GM21737 (cell line): ENCODE results near the gene ARHGAP5.

Source experiments
- ATAC-seq: cut with Tn5 transposase; IDR thresholded peaks from one replicate; pipeline ENCODE4 v1.9.1; 2021; ENCODE audit warnings: mild to moderate bottlenecking, moderate library complexity; ENCODE audit not compliant: unreplicated experiment

The ARHGAP5 gene

GRCh38 chr14:32205554-32205953, 128.4 kb downstream of the ARHGAP5 start:
- ATAC-seq, result no peak

DNA sequence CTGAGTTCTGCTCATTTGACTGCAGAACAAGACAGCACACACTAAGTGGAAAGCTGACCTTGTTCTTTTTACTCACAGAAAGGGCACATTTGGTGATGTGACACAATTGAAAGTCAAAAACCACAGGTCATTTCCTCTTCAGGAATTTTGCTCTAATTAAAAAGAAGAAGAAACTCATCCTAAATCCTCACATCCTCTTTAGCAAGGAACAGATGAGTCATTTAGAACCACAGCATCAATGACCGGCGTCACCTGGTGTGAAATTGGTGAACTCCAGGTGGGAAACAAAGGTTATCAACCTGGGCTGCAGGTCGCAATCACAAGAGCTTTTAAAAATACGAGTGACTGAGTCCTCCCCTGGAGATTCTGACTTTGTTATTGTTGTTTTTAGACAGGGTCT, 128.9 kb downstream of the ARHGAP5 start:
- no peak for ATAC-seq

DNA sequence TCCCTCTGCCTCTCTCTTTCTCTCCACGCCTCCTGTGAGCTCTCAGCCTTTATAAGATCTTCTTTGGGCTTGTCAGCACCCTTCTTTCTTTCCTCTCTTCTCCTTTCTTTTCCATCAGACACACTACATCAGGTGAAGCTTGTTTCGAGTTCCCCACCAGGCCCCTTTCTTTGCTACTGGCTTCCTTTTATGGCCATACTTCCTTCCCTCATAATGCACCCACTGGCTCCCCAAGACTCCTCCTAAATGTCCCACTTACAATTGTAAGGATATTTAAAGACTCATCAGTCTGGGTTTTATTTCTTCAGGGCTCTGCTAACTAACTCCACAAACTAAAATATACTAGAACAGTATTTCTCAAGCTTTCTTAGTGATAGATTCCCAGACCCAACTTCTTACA, 129.4 kb downstream of the ARHGAP5 start:
- ATAC-seq, result no peak

- ATAC-seq, result no peak
Observed at GRCh38 chr14:32208490-32208889, 131.4 kb downstream of the ARHGAP5 start.
